HUDEP-2 (cell line): Measurements from ENCODE around the gene ARHGEF19.
A peak's percentile ranks its signal among the peaks of the same experiment; 100 is the strongest.
"Not testable (repeated sequence)": the region's sequence is repeated elsewhere in the genome, so short reads cannot be mapped to it uniquely, and the experiment has no call there.

Experiments
- DNase-seq, 76 experiments: peaks; one replicate each; lab custom pipeline; 2025; ENCODE audit not compliant: unreplicated experiment in 76 of 76; lab: John Stamatoyannopoulos, UW

ARHGEF19 gene

GRCh38 chr1:16224472-16224871 lies 12.0 kb upstream of the ARHGEF19 start:
- DNase-seq, result no peak

GRCh38 chr1:16222716-16223115 lies 10.3 kb upstream of the ARHGEF19 start:
- DNase-seq, result not testable (repeated sequence)

- DNase-seq, result no peak
Measured at GRCh38 chr1:16221499-16221898, 9.0 kb upstream of the ARHGEF19 start.

- DNase-seq, result no peak
Measured at GRCh38 chr1:16219968-16220500, 7.6 kb upstream of the ARHGEF19 start.

GRCh38 chr1:16218674-16219071 lies 6.2 kb upstream of the ARHGEF19 start:
- no peak for DNase-seq

GRCh38 chr1:16218014-16218673 lies 5.7 kb upstream of the ARHGEF19 start:
- DNase-seq, result no peak

- peak in 75 of 76 experiments; percentile 51 to 99 (median 96) for DNase-seq
Measured at GRCh38 chr1:16217061-16217785, 4.8 kb upstream of the ARHGEF19 start.

- DNase-seq, result peak in 71 of 76 experiments; percentile 20 to 89 (median 73)
Measured at GRCh38 chr1:16215882-16216753, 3.7 kb upstream of the ARHGEF19 start.

- not testable (repeated sequence) for DNase-seq
Measured at GRCh38 chr1:16215240-16215639, 2.8 kb upstream of the ARHGEF19 start.

- DNase-seq, result not testable (repeated sequence)
Measured at GRCh38 chr1:16213544-16213943, 1.1 kb upstream of the ARHGEF19 start.

GRCh38 chr1:16213013-16213412 lies 561 bp upstream of the ARHGEF19 start:
- no peak for DNase-seq

- no peak for DNase-seq
Measured at GRCh38 chr1:16211824-16212223, 628 bp downstream of the ARHGEF19 start.

GRCh38 chr1:16210581-16210980 lies 1.9 kb downstream of the ARHGEF19 start:
- DNase-seq, result no peak

- DNase-seq, result no peak
Measured at GRCh38 chr1:16209847-16210407, 2.5 kb downstream of the ARHGEF19 start.

GRCh38 chr1:16209132-16209846 lies 3.2 kb downstream of the ARHGEF19 start:
- no peak for DNase-seq

- DNase-seq, result peak in 46 of 76 experiments; percentile 6 to 64 (median 34)
Measured at GRCh38 chr1:16208270-16208987, 4.0 kb downstream of the ARHGEF19 start.

- DNase-seq, result peak in 2 of 76 experiments; percentile 34 to 37
Measured at GRCh38 chr1:16207318-16208269, 4.9 kb downstream of the ARHGEF19 start.
